Neuron (in vitro differentiated cells): ENCODE measurements around the gene HRC.

Source experiments
- H2AFZ ChIP-seq: one replicate; pipeline ENCODE4 v1.6.1; 2013; ENCODE audit warnings: low read depth, mild to moderate bottlenecking, inconsistent platforms, low read length, moderate library complexity
- H3K27me3 ChIP-seq: one replicate; pipeline ENCODE4 v1.6.1; 2013; ENCODE audit warnings: low read length; ENCODE audit not compliant: insufficient read depth
- H3K36me3 ChIP-seq: one replicate; pipeline ENCODE4 v1.6.1; 2013; ENCODE audit warnings: low read length; ENCODE audit not compliant: insufficient read depth
- H3K4me1 ChIP-seq: one replicate; pipeline ENCODE4 v1.6.1; 2013; ENCODE audit warnings: low read length; ENCODE audit not compliant: insufficient read depth
- H3K4me3 ChIP-seq: 2 replicates; pipeline ENCODE4 v1.5.1; 2013; ENCODE audit warnings: mild to moderate bottlenecking, low read length, moderate library complexity
- H3K9me3 ChIP-seq: one replicate; pipeline ENCODE4 v1.6.1; 2013; ENCODE audit warnings: low read length

Gene HRC

GRCh38 chr19:49109569-49110233 is 45.5 kb downstream of the HRC start:
- H3K9me3 ChIP-seq: no peaks in the 10 kb centered on the region
- no peak overlapping the region for H3K4me3 ChIP-seq
- H3K36me3 ChIP-seq: peaks cover 49% of the 10 kb centered on the region
- H2AFZ ChIP-seq: no peak overlapping the region
- H3K4me1 ChIP-seq: peaks cover 3% of the 10 kb centered on the region
- H3K27me3 ChIP-seq: no peaks in the 10 kb centered on the region

DNA sequence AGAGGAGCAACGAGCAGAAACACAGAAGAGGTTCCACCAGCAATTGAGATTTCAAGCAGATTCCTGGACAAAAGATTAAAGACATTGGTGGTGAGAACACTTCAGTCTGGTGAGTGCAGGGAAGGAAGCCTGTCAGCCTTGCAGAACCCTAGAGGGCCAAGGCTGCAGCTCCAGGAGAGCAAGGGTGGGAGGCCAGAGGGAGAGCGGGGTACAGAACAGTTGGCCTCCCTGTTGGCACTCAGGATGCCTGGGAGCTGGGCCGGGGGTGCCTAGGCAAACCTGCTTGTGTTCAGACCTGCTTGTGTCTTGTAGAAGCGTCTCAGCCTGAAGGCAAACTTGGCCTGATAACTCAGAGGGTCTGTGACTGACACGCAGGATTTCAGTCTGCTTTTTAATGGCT is 46.1 kb downstream of the HRC start:
- peaks cover 55% of the 10 kb centered on the region for H3K36me3 ChIP-seq
- no peak overlapping the region for H2AFZ ChIP-seq
- H3K4me1 ChIP-seq: peaks cover 3% of the 10 kb centered on the region
- no peak overlapping the region for H3K4me3 ChIP-seq
- H3K27me3 ChIP-seq: no peaks in the 10 kb centered on the region
- no peaks in the 10 kb centered on the region for H3K9me3 ChIP-seq

DNA sequence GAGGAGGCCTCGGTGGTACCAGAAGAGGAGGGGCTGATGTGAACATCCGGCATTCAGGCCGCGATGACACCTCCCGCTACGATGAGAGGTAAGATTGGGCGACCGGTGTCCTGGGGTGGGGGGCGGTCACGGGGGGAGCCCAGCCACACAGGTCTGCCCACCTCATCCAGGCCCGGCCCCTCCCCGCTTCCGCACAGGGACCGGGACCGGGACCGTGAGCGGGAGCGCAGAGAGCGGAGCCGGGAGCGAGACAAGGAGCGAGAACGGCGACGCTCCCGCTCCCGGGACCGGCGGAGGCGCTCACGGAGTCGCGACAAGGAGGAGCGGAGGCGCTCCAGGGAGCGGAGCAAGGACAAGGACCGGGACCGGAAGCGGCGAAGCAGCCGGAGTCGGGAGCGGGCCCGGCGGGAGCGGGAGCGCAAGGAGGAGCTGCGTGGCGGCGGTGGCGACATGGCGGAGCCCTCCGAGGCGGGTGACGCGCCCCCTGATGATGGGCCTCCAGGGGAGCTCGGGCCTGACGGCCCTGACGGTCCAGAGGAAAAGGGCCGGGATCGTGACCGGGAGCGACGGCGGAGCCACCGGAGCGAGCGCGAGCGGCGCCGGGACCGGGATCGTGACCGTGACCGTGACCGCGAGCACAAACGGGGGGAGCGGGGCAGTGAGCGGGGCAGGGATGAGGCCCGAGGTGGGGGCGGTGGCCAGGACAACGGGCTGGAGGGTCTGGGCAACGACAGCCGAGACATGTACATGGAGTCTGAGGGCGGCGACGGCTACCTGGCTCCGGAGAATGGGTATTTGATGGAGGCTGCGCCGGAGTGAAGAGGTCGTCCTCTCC is 47.4 kb downstream of the HRC start:
- Histone ChIP-seq H3K9me3 (no peaks in the 10 kb centered on the region), H3K27me3 (no peaks in the 10 kb centered on the region), H2AFZ (no peak overlapping the region), H3K4me3 (no peak overlapping the region), H3K4me1 (no peaks in the 10 kb centered on the region), H3K36me3 (peaks cover 64% of the 10 kb centered on the region)

- H3K4me3 ChIP-seq: no peak overlapping the region
- no peaks in the 10 kb centered on the region for H3K27me3 ChIP-seq
- peaks cover 71% of the 10 kb centered on the region for H3K36me3 ChIP-seq
- no peaks in the 10 kb centered on the region for H3K4me1 ChIP-seq
- H2AFZ ChIP-seq: no peak overlapping the region
- no peaks in the 10 kb centered on the region for H3K9me3 ChIP-seq
Measured at GRCh38 chr19:49106648-49107135, 48.5 kb downstream of the HRC start.

GRCh38 chr19:49104229-49104864 is 50.8 kb downstream of the HRC start:
- Histone ChIP-seq H3K9me3 (no peaks in the 10 kb centered on the region), H3K36me3 (peaks cover 82% of the 10 kb centered on the region), H3K4me3 (no peak overlapping the region), H2AFZ (no peak overlapping the region), H3K4me1 (no peaks in the 10 kb centered on the region), H3K27me3 (no peaks in the 10 kb centered on the region)

DNA sequence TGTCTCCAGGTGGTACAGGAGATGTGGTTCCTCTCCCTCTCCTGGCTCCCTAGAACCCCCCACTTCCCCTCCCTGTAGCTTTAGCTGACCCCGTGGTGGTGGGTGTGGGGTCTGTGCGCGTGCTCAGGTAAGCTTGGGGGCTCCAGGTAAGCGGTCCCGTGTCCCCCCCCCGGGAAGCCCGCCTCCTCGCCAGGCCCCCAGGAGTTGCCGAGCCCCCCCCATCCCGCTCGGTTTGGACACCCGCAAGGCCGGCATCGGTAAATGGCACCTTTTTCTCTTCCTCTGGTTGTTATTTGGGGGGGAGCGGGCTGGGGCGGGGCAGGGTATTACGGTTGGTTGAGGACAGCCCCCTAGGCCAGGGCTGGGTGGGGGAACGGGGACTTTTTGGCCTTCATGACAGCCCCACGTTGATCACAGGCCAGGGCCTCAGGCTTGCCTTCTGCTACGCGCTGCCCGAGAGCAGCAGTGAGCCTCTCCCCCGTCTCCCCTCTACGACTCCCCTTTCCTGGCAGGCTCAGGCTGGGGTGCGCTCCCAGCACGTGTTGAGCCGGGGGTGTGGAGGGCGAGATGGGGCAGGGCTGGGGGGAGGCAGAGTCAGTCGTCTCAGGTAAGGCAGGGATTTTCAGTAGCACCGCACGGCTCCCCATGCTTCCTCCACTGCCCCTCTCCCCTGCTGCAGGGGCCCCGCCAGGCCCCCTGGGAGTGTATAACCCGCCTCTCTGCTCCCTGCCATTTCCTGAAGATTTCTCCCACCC is 51.7 kb downstream of the HRC start:
- H3K4me3 ChIP-seq: no peak overlapping the region
- no peak overlapping the region for H2AFZ ChIP-seq
- no peaks in the 10 kb centered on the region for H3K4me1 ChIP-seq
- no peaks in the 10 kb centered on the region for H3K9me3 ChIP-seq
- H3K36me3 ChIP-seq: peaks cover 82% of the 10 kb centered on the region
- no peaks in the 10 kb centered on the region for H3K27me3 ChIP-seq

DNA sequence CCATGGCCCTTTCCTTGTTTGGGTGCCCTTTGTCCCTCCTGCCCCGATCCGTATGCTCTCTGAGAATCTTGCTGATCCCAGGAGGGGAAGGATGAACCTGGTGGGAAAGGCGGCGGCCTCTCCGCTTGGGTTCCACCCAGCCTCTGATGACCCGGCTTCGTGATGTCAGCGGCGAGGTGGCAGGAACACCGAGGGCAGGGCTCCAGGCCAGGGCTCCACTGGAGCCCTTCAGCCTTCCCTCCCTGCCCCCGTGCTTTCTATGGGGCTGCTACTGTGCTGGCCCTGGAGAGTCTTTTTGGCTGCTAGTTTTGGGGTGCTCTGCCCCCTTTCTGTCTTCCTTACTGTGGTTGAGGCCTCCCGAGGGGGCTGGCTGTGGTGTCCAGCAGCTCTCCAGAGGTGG is 52.9 kb downstream of the HRC start:
- H3K4me3 ChIP-seq: no peak overlapping the region
- peaks cover 79% of the 10 kb centered on the region for H3K36me3 ChIP-seq
- no peak overlapping the region for H2AFZ ChIP-seq
- H3K9me3 ChIP-seq: no peaks in the 10 kb centered on the region
- H3K4me1 ChIP-seq: no peaks in the 10 kb centered on the region
- H3K27me3 ChIP-seq: no peaks in the 10 kb centered on the region
